ENCODE measurements around the gene CRYAB. TPM values are rescaled to one million over a fixed set of nuclear protein-coding genes. Genes with fewer than 3 reads are reported as not detected.

The CRYAB gene
- total and polyA plus RNA-seq, 4 donors = 0.33 to 8.6 (median 3.6) TPM

GRCh38 chr11:111870886-111871692, 40.5 kb downstream of the CRYAB start, which contains the start of gene ALG9:
ALG9 (minus strand) TSS chr11:111871581; CDS start chr11:111871482, 99 bp downstream.
- peaks cover 0 to 17% (median 13%) of the 10 kb centered on the region in 4 donors for H3K4me1 ChIP-seq (ENCODE audit: control insufficient read depth in 4 of 4, insufficient read depth in 4 of 4, low read length in 3 of 4)
- TF ChIP-seq MAX (IDR thresholded peaks at IDR 0.05) (peak; percentile 53), RAD21 (IDR thresholded peaks at IDR 0.05) (peak in 1 of 2 donors; percentile 36), EGR1 (IDR thresholded peaks at IDR 0.05; ENCODE audit: low read depth in 2 of 2) (no peak), HNF4A (conservative IDR thresholded peaks at IDR 0.05) (no peak), YY1 (IDR thresholded peaks at IDR 0.05) (peak; percentile 85), GABPA (IDR thresholded peaks at IDR 0.05 in 1 of 2, conservative IDR thresholded peaks at IDR 0.05 in 1 of 2) (peak in 1 of 2 donors; percentile 50), TAF1 (conservative IDR thresholded peaks at IDR 0.05) (no peak), ATF3 (IDR thresholded peaks at IDR 0.05) (no peak), JUND (IDR thresholded peaks at IDR 0.05) (no peak)
- TF ChIP-seq, protein P1, sequence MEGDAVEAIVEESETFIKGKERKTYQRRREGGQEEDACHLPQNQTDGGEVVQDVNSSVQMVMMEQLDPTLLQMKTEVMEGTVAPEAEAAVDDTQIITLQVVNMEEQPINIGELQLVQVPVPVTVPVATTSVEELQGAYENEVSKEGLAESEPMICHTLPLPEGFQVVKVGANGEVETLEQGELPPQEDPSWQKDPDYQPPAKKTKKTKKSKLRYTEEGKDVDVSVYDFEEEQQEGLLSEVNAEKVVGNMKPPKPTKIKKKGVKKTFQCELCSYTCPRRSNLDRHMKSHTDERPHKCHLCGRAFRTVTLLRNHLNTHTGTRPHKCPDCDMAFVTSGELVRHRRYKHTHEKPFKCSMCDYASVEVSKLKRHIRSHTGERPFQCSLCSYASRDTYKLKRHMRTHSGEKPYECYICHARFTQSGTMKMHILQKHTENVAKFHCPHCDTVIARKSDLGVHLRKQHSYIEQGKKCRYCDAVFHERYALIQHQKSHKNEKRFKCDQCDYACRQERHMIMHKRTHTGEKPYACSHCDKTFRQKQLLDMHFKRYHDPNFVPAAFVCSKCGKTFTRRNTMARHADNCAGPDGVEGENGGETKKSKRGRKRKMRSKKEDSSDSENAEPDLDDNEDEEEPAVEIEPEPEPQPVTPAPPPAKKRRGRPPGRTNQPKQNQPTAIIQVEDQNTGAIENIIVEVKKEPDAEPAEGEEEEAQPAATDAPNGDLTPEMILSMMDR (IDR thresholded peaks at IDR 0.05; ENCODE audit: low read depth, low read length, missing input control) = peak; percentile 10
- TF ChIP-seq, protein P2, sequence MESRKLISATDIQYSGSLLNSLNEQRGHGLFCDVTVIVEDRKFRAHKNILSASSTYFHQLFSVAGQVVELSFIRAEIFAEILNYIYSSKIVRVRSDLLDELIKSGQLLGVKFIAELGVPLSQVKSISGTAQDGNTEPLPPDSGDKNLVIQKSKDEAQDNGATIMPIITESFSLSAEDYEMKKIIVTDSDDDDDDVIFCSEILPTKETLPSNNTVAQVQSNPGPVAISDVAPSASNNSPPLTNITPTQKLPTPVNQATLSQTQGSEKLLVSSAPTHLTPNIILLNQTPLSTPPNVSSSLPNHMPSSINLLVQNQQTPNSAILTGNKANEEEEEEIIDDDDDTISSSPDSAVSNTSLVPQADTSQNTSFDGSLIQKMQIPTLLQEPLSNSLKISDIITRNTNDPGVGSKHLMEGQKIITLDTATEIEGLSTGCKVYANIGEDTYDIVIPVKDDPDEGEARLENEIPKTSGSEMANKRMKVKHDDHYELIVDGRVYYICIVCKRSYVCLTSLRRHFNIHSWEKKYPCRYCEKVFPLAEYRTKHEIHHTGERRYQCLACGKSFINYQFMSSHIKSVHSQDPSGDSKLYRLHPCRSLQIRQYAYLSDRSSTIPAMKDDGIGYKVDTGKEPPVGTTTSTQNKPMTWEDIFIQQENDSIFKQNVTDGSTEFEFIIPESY (IDR thresholded peaks at IDR 0.05) = peak; percentile 79
- TF ChIP-seq, protein P3, sequence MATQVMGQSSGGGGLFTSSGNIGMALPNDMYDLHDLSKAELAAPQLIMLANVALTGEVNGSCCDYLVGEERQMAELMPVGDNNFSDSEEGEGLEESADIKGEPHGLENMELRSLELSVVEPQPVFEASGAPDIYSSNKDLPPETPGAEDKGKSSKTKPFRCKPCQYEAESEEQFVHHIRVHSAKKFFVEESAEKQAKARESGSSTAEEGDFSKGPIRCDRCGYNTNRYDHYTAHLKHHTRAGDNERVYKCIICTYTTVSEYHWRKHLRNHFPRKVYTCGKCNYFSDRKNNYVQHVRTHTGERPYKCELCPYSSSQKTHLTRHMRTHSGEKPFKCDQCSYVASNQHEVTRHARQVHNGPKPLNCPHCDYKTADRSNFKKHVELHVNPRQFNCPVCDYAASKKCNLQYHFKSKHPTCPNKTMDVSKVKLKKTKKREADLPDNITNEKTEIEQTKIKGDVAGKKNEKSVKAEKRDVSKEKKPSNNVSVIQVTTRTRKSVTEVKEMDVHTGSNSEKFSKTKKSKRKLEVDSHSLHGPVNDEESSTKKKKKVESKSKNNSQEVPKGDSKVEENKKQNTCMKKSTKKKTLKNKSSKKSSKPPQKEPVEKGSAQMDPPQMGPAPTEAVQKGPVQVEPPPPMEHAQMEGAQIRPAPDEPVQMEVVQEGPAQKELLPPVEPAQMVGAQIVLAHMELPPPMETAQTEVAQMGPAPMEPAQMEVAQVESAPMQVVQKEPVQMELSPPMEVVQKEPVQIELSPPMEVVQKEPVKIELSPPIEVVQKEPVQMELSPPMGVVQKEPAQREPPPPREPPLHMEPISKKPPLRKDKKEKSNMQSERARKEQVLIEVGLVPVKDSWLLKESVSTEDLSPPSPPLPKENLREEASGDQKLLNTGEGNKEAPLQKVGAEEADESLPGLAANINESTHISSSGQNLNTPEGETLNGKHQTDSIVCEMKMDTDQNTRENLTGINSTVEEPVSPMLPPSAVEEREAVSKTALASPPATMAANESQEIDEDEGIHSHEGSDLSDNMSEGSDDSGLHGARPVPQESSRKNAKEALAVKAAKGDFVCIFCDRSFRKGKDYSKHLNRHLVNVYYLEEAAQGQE (IDR thresholded peaks at IDR 0.05) = peak; percentile 57
- H3K9me3 ChIP-seq (ENCODE audit: control insufficient read depth in 4 of 4, low read length in 3 of 4) = no peaks in the 10 kb centered on the region
- DNase-seq (ENCODE audit: low spot score) = peak; percentile 92
- H3K27ac ChIP-seq (ENCODE audit: low read depth in 1 of 2, low read length in 2 of 2) = peak within 1 kb of the TSS; percentile 59 to 95
- under 1% methylated on average over 51 of the region's 51 CpGs for WGBS
- peak within 1 kb of the TSS; percentile 80 to 94 (median 84) for H3K4me3 ChIP-seq (ENCODE audit: low read depth in 1 of 3, low read length in 3 of 3)
- no peaks in the 10 kb centered on the region for H3K27me3 ChIP-seq (ENCODE audit: control insufficient read depth in 4 of 4, insufficient read depth in 4 of 4, low read length in 3 of 4)
- H3K36me3 ChIP-seq (ENCODE audit: control insufficient read depth in 4 of 4, insufficient read depth in 3 of 4, low read depth in 1 of 4, low read length in 3 of 4) = peaks cover 5 to 20% (median 11%) of the 10 kb centered on the region in 4 donors
- peak within 1 kb of the TSS; percentile 61 to 84 for H3K9ac ChIP-seq (ENCODE audit: low read depth in 1 of 2, low read length in 2 of 2)

DNA sequence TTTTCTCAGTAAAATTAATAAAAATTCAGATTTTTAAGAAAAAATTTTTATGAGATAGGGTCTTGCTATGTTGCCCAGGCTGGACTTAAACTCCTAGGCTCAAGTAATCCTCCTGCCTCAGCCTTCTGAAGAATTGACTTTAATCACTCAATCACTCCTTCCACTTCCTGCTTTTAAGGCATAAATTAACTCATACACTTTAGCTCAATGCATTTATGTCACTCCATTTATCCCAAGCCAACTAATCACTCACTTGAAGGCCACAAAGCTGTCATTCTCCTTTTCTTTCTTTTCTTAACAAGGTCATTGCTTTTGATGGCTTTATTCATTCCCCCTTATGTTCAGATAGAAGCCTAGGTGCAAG, 41.1 kb downstream of the CRYAB start:
- Histone ChIP-seq H3K9ac (ENCODE audit: low read depth in 1 of 2, low read length in 2 of 2) (peak overlapping the region; percentile 33 to 84), H3K9me3 (ENCODE audit: control insufficient read depth in 4 of 4, low read length in 3 of 4) (no peaks in the 10 kb centered on the region), H3K27ac (ENCODE audit: low read depth in 1 of 2, low read length in 2 of 2) (no peak overlapping the region), H3K4me3 (ENCODE audit: low read depth in 1 of 3, low read length in 3 of 3) (peak overlapping the region; percentile 80 to 94 (median 84)), H3K27me3 (ENCODE audit: control insufficient read depth in 4 of 4, insufficient read depth in 4 of 4, low read length in 3 of 4) (no peaks in the 10 kb centered on the region), H3K36me3 (ENCODE audit: control insufficient read depth in 4 of 4, insufficient read depth in 3 of 4, low read depth in 1 of 4, low read length in 3 of 4) (peaks cover 5 to 18% (median 11%) of the 10 kb centered on the region in 4 donors), H3K4me1 (ENCODE audit: control insufficient read depth in 4 of 4, insufficient read depth in 4 of 4, low read length in 3 of 4) (peaks cover 0 to 17% (median 13%) of the 10 kb centered on the region in 4 donors)
- no peak for DNase-seq (ENCODE audit: low spot score)
- no peak for TF ChIP-seq NR2F2 (IDR thresholded peaks at IDR 0.05)
- TF ChIP-seq, protein P2 (IDR thresholded peaks at IDR 0.05) = no peak
- TF ChIP-seq, protein P1 (IDR thresholded peaks at IDR 0.05; ENCODE audit: low read depth, low read length, missing input control) = no peak
- TF ChIP-seq FOXA2 (IDR thresholded peaks at IDR 0.05) = no peak
- TF ChIP-seq RXRA (IDR thresholded peaks at IDR 0.05) = no peak
- no peak for TF ChIP-seq YY1 (IDR thresholded peaks at IDR 0.05)
- TF ChIP-seq TAF1 (conservative IDR thresholded peaks at IDR 0.05) = no peak
- TF ChIP-seq SP1 (IDR thresholded peaks at IDR 0.05) = no peak
- no peak for TF ChIP-seq GABPA (IDR thresholded peaks at IDR 0.05 in 1 of 2, conservative IDR thresholded peaks at IDR 0.05 in 1 of 2)
- TF ChIP-seq FOXA1 (IDR thresholded peaks at IDR 0.05) = no peak
